Hepatocyte (in vitro differentiated cells): ENCODE data around the gene SF3B6. TPM values are rescaled to one million over a fixed set of nuclear protein-coding genes. Genes with fewer than 3 reads are reported as not detected.

ENCODE experiments used
- DNase-seq: peaks from one replicate; pipeline ENCODE4 v3.0.0-alpha.2; 2016; ENCODE audit warnings: low spot score
- H2AFZ ChIP-seq: fragments of 200-600 bp; sonication (generic); 2 replicates; pipeline ENCODE4 v1.6.0; 2016; ENCODE audit warnings: antibody characterized with exemption, mild to moderate bottlenecking
- H3K27ac ChIP-seq: fragments of 200-600 bp; sonication (generic); 2 replicates; pipeline ENCODE4 v1.5.1; 2016; ENCODE audit warnings: mild to moderate bottlenecking
- H3K27me3 ChIP-seq: fragments of 200-600 bp; sonication (generic); 2 replicates; pipeline ENCODE4 v1.6.1; 2016
- H3K36me3 ChIP-seq: fragments of 200-600 bp; sonication (generic); replicated peaks from 2 replicates; pipeline ENCODE4 v1.5.1; 2016; ENCODE audit warnings: low read depth; ENCODE audit not compliant: insufficient read depth
- H3K4me1 ChIP-seq: fragments of 200-600 bp; sonication (generic); 2 replicates; pipeline ENCODE4 v1.5.1; 2016; ENCODE audit warnings: mild to moderate bottlenecking, moderate library complexity; ENCODE audit not compliant: insufficient read depth
- H3K4me2 ChIP-seq: fragments of 200-600 bp; sonication (generic); 2 replicates; pipeline ENCODE4 v1.6.0; 2016
- H3K4me3 ChIP-seq: fragments of 200-600 bp; sonication (generic); 2 replicates; pipeline ENCODE4 v1.5.1; 2016; ENCODE audit warnings: mild to moderate bottlenecking
- H3K79me2 ChIP-seq: fragments of 200-600 bp; sonication (generic); 2 replicates; pipeline ENCODE4 v1.6.0; 2017; ENCODE audit warnings: mild to moderate bottlenecking
- H3K9me2 ChIP-seq: fragments of 200-600 bp; sonication (generic); replicated peaks from 2 replicates; pipeline ENCODE4 v1.6.0; 2017; ENCODE audit warnings: mild to moderate bottlenecking; ENCODE audit not compliant: insufficient read depth
- H3K9me3 ChIP-seq: fragments of 200-600 bp; sonication (generic); 2 replicates; pipeline ENCODE4 v1.5.1; 2016; ENCODE audit warnings: low read depth, mild to moderate bottlenecking
- H4K20me1 ChIP-seq: fragments of 200-600 bp; sonication (generic); 2 replicates; pipeline ENCODE4 v1.6.0; 2016; ENCODE audit warnings: mild to moderate bottlenecking; ENCODE audit not compliant: insufficient read depth, poor library complexity, severe bottlenecking
- CTCF ChIP-seq: fragments of 200-600 bp; sonication (generic); IDR thresholded peaks from 2 replicates; pipeline ENCODE4 v1.5.1; 2016; ENCODE audit warnings: antibody characterized with exemption, mild to moderate bottlenecking; ENCODE audit not compliant: poor library complexity
- EZH2 ChIP-seq: fragments of 200-600 bp; sonication (generic); IDR thresholded peaks from 2 replicates; pipeline ENCODE4 v1.6.1; 2016; ENCODE audit warnings: antibody characterized with exemption, mild to moderate bottlenecking, borderline replicate concordance
- EZH2phosphoT487 ChIP-seq: fragments of 200-600 bp; sonication (generic); IDR thresholded peaks from one replicate; pipeline ENCODE4 v1.6.1; 2018; ENCODE audit warnings: antibody characterized with exemption, mild to moderate bottlenecking, low read depth, moderate library complexity; ENCODE audit not compliant: unreplicated experiment, severe bottlenecking
- WGBS: methylation state at CpG from one replicate; pipeline ENCODE4 v1.1.6; 2016; ENCODE audit warnings: low lambda C conversion rate; ENCODE audit errors: missing lambda C conversion rate; 5-methylcytosine and 5-hydroxymethylcytosine counted together
- polyA plus RNA-seq: library from polyadenylated mRNA; unstranded; fragments of >200 nt; fragmentation: Nextera tagmentation; extraction: Ambion mirVana; gene quantifications from 2 replicates; pipeline ENCODE4 v1.2.1, GENCODE V29; 2016
- total RNA-seq: library from RNA; depleted of rRNA; stranded (reverse); fragments of >200 nt; gene quantifications from 2 replicates; pipeline ENCODE4 v1.2.3, GENCODE V29; 2014

Gene SF3B6
- total and polyA plus RNA-seq, 2 experiments from 2014 or later, result 158 to 174 TPM

- Histone ChIP-seq H3K9me3 (no peaks in the 10 kb centered on the region), H3K4me2 (no peak overlapping the region), H4K20me1 (no peaks in the 10 kb centered on the region), H3K27me3 (no peaks in the 10 kb centered on the region), H3K27ac (no peak overlapping the region), H2AFZ (no peak overlapping the region), H3K79me2 (no peaks in the 10 kb centered on the region), H3K4me3 (no peak overlapping the region), H3K36me3 (no peaks in the 10 kb centered on the region), H3K4me1 (no peaks in the 10 kb centered on the region), H3K9me2 (no peaks in the 10 kb centered on the region)
- TF ChIP-seq EZH2 (no peak), CTCF (no peak), EZH2phosphoT487 (no peak)
- no peak for DNase-seq
- WGBS, result 91% methylated on average over 17 of the region's 17 CpGs
These were observed 51.0 kb downstream of the SF3B6 start for GRCh38 chr2:24024996-24025663.

- Histone ChIP-seq H3K9me3 (no peaks in the 10 kb centered on the region), H4K20me1 (no peaks in the 10 kb centered on the region), H3K27ac (no peak overlapping the region), H3K36me3 (no peaks in the 10 kb centered on the region), H3K79me2 (no peaks in the 10 kb centered on the region), H3K4me1 (no peaks in the 10 kb centered on the region), H2AFZ (no peak overlapping the region), H3K4me3 (no peak overlapping the region), H3K27me3 (no peaks in the 10 kb centered on the region), H3K9me2 (no peaks in the 10 kb centered on the region), H3K4me2 (no peak overlapping the region)
- no peak for DNase-seq
- 72% methylated on average over 12 of the region's 12 CpGs for WGBS
- TF ChIP-seq EZH2 (no peak), CTCF (peak; percentile 8)
These were observed 52.1 kb downstream of the SF3B6 start for GRCh38 chr2:24024018-24024417.

GRCh38 chr2:24022975-24023575, 53.1 kb downstream of the SF3B6 start:
- Histone ChIP-seq H3K36me3 (no peaks in the 10 kb centered on the region), H4K20me1 (no peaks in the 10 kb centered on the region), H3K4me3 (no peak overlapping the region), H2AFZ (no peak overlapping the region), H3K27me3 (no peaks in the 10 kb centered on the region), H3K9me3 (no peaks in the 10 kb centered on the region), H3K4me2 (no peak overlapping the region), H3K4me1 (no peaks in the 10 kb centered on the region), H3K9me2 (no peaks in the 10 kb centered on the region), H3K79me2 (no peaks in the 10 kb centered on the region), H3K27ac (no peak overlapping the region)
- DNase-seq, result no peak
- WGBS, result 90% methylated on average over 13 of the region's 16 CpGs
- TF ChIP-seq CTCF (no peak), EZH2phosphoT487 (no peak), EZH2 (no peak)
